ENCODE data around the gene UBE2L3. TPM values are rescaled to one million over a fixed set of nuclear protein-coding genes. Genes with fewer than 3 reads are reported as not detected.

UBE2L3 gene
- total and polyA plus RNA-seq, 2 of the 8 experiments (the other 6 are each of a cell fraction or from before 2014, with no cell fraction given) = 63.5 to 90.0 TPM

DNA sequence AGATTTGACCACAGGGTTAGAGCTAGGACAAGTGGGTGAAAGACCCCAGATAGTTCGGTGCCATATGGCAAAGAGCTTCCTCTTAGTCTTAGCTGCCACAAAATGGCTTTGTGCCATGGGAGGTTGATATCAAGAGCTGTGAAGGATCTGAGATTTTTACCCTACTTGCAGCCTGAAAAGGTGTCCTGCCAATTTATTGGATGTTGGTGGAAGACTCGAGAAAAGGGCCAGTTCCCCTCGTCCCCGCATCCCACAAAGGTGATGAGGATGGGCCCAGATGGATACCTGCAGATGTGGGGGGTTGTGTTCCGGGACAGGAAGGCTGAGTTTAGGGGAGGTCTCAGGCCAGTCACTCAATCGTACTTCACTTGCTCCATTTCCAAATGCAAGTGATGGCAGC, 35.1 kb downstream of the UBE2L3 start:
- no peak overlapping the region for H2BK12ac ChIP-seq (ENCODE audit: low read depth, low read length)
- no peak overlapping the region for H3K14ac ChIP-seq (ENCODE audit: insufficient read length)
- no peak overlapping the region for H3K18ac ChIP-seq (ENCODE audit: extremely low read depth, low read length)
- H3K23me2 ChIP-seq (ENCODE audit: low read depth, low read length) = no peaks in the 10 kb centered on the region; the same call in 1 of the 2 replicates
- H2BK120ac ChIP-seq (replicated peaks; ENCODE audit: low read depth, low read length) = no peak overlapping the region
- no peaks in the 10 kb centered on the region for H3K4me1 ChIP-seq (replicated peaks in 1 of 4; ENCODE audit: control insufficient read depth in 3 of 4, insufficient read depth in 4 of 4, low read length in 3 of 4)
- no peak overlapping the region for H2AFZ ChIP-seq (ENCODE audit: low read length)
- H3K27ac ChIP-seq (ENCODE audit: low read depth, low read length) = no peak overlapping the region
- H3K4me2 ChIP-seq (ENCODE audit: insufficient read depth in 1 of 2, low read depth in 2 of 2, low read length in 2 of 2) = no peak overlapping the region
- H3K79me2 ChIP-seq (ENCODE audit: control insufficient read depth in 1 of 2, insufficient read depth in 2 of 2, low read length in 2 of 2) = peaks cover 10 to 76% of the 10 kb centered on the region in 2 experiments
- no peak for TF ChIP-seq YY1 (IDR thresholded peaks at IDR 0.05; ENCODE audit: low read depth, low read length)
- POLR2A ChIA-PET (ENCODE audit: partially characterized antibody) = interaction anchor here (1.0 to 2.0 kb wide), 2 partner anchors 15 to 39 kb away, joined by 4 read pairs; partner anchors contain the start of gene SDF2L1
- H3K23ac ChIP-seq (ENCODE audit: insufficient read length) = no peak overlapping the region
- peaks cover 29 to 32% of the 10 kb centered on the region in 2 experiments for H4K20me1 ChIP-seq (replicated peaks in 1 of 2; ENCODE audit: control insufficient read depth in 1 of 2, insufficient read depth in 2 of 2, low read length in 2 of 2)
- no peaks in the 10 kb centered on the region for H3K27me3 ChIP-seq (replicated peaks in 1 of 4; ENCODE audit: control insufficient read depth in 3 of 4, extremely low read depth in 1 of 4, insufficient read depth in 3 of 4, low read length in 3 of 4)
- no peak overlapping the region for H2BK20ac ChIP-seq (ENCODE audit: low read length)
- CTCF ChIA-PET (ENCODE audit: partially characterized antibody) = interaction anchor here (0.6 to 3.8 kb wide), 5 partner anchors 9 to 44 kb away, joined by 3 to 21 read pairs (median 8); partner anchors contain the start of gene SDF2L1
- 88% methylated on average over 6 of the region's 6 CpGs; no CpG with 5 or more reads in 1 of the 2 experiments for WGBS, 2 experiments (ENCODE audit: extremely low coverage in 1 of 2, insufficient coverage in 1 of 2, insufficient read length in 1 of 2, insufficient replicate concordance in 2 of 2, low coverage in 1 of 2, low lambda C conversion rate in 2 of 2, missing lambda C conversion rate in 1 of 2)
- H4K5ac ChIP-seq (ENCODE audit: insufficient read length, low read depth, low read length) = no peak overlapping the region
- DNase-seq (ENCODE audit: low read depth in 1 of 2, low spot score in 2 of 2) (no peak), FAIRE-seq (no peak)
- H2AK5ac ChIP-seq (ENCODE audit: low read depth, low read length) = no peak overlapping the region
- H3K4ac ChIP-seq (replicated peaks; ENCODE audit: insufficient read length, low read depth, low read length) = no peak overlapping the region
- no peak overlapping the region for H3K9ac ChIP-seq (replicated peaks in 1 of 4; ENCODE audit: extremely low read depth in 1 of 4, low read depth in 3 of 4, low read length in 3 of 4)
- H3K79me1 ChIP-seq (ENCODE audit: low read depth, low read length) = peaks cover 23% of the 10 kb centered on the region
- H3K56ac ChIP-seq (replicated peaks; ENCODE audit: insufficient read length, low read depth, low read length) = no peak overlapping the region
- H3K36me3 ChIP-seq (ENCODE audit: control insufficient read depth in 2 of 4, insufficient read depth in 4 of 4, low read length in 3 of 4) = no peaks in the 10 kb centered on the region; a peak in 1 of 8 replicates
- H2BK5ac ChIP-seq (ENCODE audit: low read depth, low read length) = no peak overlapping the region
- no peak overlapping the region for H3K4me3 ChIP-seq (ENCODE audit: extremely low read depth in 1 of 4, insufficient read depth in 2 of 4, low read depth in 3 of 4, low read length in 4 of 4)
- H4K91ac ChIP-seq (replicated peaks; ENCODE audit: insufficient read length, low read length) = no peak overlapping the region
- no peak overlapping the region for H2BK15ac ChIP-seq (ENCODE audit: low read length)
- no peak overlapping the region for H4K8ac ChIP-seq (ENCODE audit: extremely low read depth, insufficient read depth, low read length)
- no peaks in the 10 kb centered on the region for H3K9me3 ChIP-seq (ENCODE audit: insufficient read depth in 2 of 2, low read depth in 1 of 2, low read length in 1 of 2)
